CD4-positive, alpha-beta T cell (primary cell): Measurements from ENCODE around the gene PLA2G15. TPM values are rescaled to one million over a fixed set of nuclear protein-coding genes. Genes with fewer than 3 reads are reported as not detected.
A peak's percentile ranks its signal among the peaks of the same experiment; 100 is the strongest.

Experiments
- ATAC-seq: fragments of 200-7000 bp; cut with Tn5 transposase; one replicate; pipeline ENCODE4 v1.10.0; 2022; ENCODE audit warnings: mild to moderate bottlenecking; ENCODE audit not compliant: poor library complexity
- CTCF ChIA-PET: fragments of 350-600 bp; sonication (Branson Sonifier 250); formaldehyde crosslinking; loops from one replicate; lab custom pipeline; 2021; ENCODE audit warnings: antibody characterized with exemption, inconsistent platforms; lab: Charles Lee
- POLR2A ChIA-PET: fragments of 350-600 bp; sonication (Branson Sonifier 250); formaldehyde crosslinking; loops from one replicate; lab custom pipeline; 2021; ENCODE audit warnings: antibody characterized with exemption, inconsistent platforms; lab: Charles Lee
- DNase-seq, 14 experiments: peaks; one replicate each; pipeline ENCODE4 v3.0.0-alpha.2; 2013 to 2020; ENCODE audit warnings: mixed read lengths in 2 of 14
- H3K27ac ChIP-seq, 2 donors: one replicate each; pipeline versions ENCODE4 v1.5.1 to v1.7.0; 2013; ENCODE audit warnings: low read length in 2 of 2, low read depth in 1 of 2, mild to moderate bottlenecking in 1 of 2
- H3K27me3 ChIP-seq, 2 experiments: 1 replicate in 1 of 2; 2 replicates in 1 of 2; pipeline versions ENCODE4 v1.6.1 to v1.7.0; 2013; ENCODE audit warnings: low read length in 2 of 2, control low read depth in 1 of 2, mild to moderate bottlenecking in 1 of 2, moderate library complexity in 1 of 2; ENCODE audit not compliant: insufficient read depth in 2 of 2, control insufficient read depth in 1 of 2
- H3K36me3 ChIP-seq: one replicate; pipeline ENCODE4 v1.6.1; 2013; ENCODE audit warnings: low read length, control low read depth; ENCODE audit not compliant: insufficient read depth
- H3K4me1 ChIP-seq: one replicate; pipeline ENCODE4 v1.6.1; 2013; ENCODE audit warnings: low read length, control low read depth; ENCODE audit not compliant: insufficient read depth
- H3K4me3 ChIP-seq: one replicate; pipeline ENCODE4 v1.5.1; 2013; ENCODE audit warnings: mild to moderate bottlenecking, low read length, moderate library complexity
- H3K9me3 ChIP-seq, 2 experiments: 1 replicate in 1 of 2; 2 replicates in 1 of 2; pipeline versions ENCODE4 v1.6.1 to v1.7.0; 2013; ENCODE audit warnings: low read length in 2 of 2, mild to moderate bottlenecking in 2 of 2, control low read depth in 1 of 2, moderate library complexity in 1 of 2; ENCODE audit not compliant: control insufficient read depth in 1 of 2, insufficient read depth in 1 of 2
- H3K27ac Mint-ChIP-seq: one replicate; pipeline ENCODE4 v1.8.0; 2020; ENCODE audit warnings: mixed read lengths
- H3K27me3 Mint-ChIP-seq: one replicate; pipeline ENCODE4 v1.8.0; 2021; ENCODE audit warnings: mixed read lengths
- H3K36me3 Mint-ChIP-seq: one replicate; pipeline ENCODE4 v1.8.0; 2021; ENCODE audit warnings: low read depth, mixed read lengths
- H3K4me1 Mint-ChIP-seq: one replicate; pipeline ENCODE4 v1.8.0; 2021; ENCODE audit warnings: low read depth, mixed read lengths
- H3K4me3 Mint-ChIP-seq: one replicate; pipeline ENCODE4 v1.8.0; 2020; ENCODE audit warnings: mild to moderate bottlenecking, mixed read lengths
- H3K9me3 Mint-ChIP-seq: one replicate; pipeline ENCODE4 v1.8.0; 2020; ENCODE audit warnings: mixed read lengths
- intact Hi-C, 2 experiments: fragments of 100-400 bp; cut with DNase I in 1 of 2; cut with micrococcal nuclease in 1 of 2; formaldehyde crosslinking; loops; one replicate each; pipeline versions ENCODE4 v1.15.1 to v1.9.0; 2023 to 2025; cut with DNase I, micrococcal nuclease
- total RNA-seq, 174 experiments: library from RNA in 2 of 174; stranded (reverse) in 2 of 174; gene quantifications; one replicate each; pipeline ENCODE4 v1.2.3 and lab custom pipeline; 2021 to 2026
- TF ChIP-seq, protein P1 (sequence below): fragments of 200-600 bp; IDR thresholded peaks from one replicate; pipeline ENCODE4 v1.8.0; 2022; ENCODE audit warnings: antibody characterized with exemption, mild to moderate bottlenecking

The PLA2G15 gene
- total RNA-seq, 2 experiments from 2014 or later: 4.3 to 4.7 TPM

DNA sequence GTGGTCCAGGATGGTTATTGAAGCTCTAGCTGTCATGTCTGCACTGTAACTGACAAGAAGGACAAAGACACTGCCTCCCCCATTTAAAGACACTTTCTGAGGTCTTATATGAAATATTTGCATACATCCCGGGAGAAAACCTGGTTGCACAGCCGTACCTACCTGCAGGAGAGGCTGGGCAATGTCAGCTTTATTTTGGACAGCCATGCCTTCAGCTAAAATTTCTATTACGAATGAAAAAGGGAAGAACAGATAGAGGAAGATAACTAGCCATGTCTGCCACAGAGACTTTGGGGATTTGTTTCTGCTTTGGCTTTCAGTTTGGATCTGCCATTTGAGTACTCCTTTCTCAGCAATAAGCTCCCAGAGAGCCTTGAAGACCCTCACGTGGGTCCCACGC, 38.2 kb downstream of the PLA2G15 start:
- Mint-ChIP-seq H3K4me1 (peaks cover 90% of the 10 kb centered on the region), H3K9me3 (no peaks in the 10 kb centered on the region), H3K4me3 (peak overlapping the region; percentile 68), H3K27me3 (no peaks in the 10 kb centered on the region), H3K27ac (peak overlapping the region; percentile 87), H3K36me3 (peaks cover 78% of the 10 kb centered on the region)
- Histone ChIP-seq H3K4me1 (peaks cover 94% of the 10 kb centered on the region), H3K27ac (peak overlapping the region; percentile 73 to 80), H3K4me3 (peak overlapping the region; percentile 20), H3K27me3 (no peaks in the 10 kb centered on the region), H3K9me3 (no peaks in the 10 kb centered on the region), H3K36me3 (peaks cover 37% of the 10 kb centered on the region)
- intact Hi-C loops: no loop called here
- ChIA-PET POLR2A (interaction anchor here (0.6 to 14.1 kb wide), 8 partner anchors 8 to 1618 kb away, joined by 3 to 271 read pairs (median 6); partner anchors contain the start of genes PRMT7, SLC7A6 and SLC7A6OS), CTCF (interaction anchor here (0.9 to 23.0 kb wide), 4 partner anchors 14 to 64 kb away, joined by 3 to 278 read pairs (median 11); partner anchors contain the start of gene SLC7A6)
- TF ChIP-seq, protein P1, sequence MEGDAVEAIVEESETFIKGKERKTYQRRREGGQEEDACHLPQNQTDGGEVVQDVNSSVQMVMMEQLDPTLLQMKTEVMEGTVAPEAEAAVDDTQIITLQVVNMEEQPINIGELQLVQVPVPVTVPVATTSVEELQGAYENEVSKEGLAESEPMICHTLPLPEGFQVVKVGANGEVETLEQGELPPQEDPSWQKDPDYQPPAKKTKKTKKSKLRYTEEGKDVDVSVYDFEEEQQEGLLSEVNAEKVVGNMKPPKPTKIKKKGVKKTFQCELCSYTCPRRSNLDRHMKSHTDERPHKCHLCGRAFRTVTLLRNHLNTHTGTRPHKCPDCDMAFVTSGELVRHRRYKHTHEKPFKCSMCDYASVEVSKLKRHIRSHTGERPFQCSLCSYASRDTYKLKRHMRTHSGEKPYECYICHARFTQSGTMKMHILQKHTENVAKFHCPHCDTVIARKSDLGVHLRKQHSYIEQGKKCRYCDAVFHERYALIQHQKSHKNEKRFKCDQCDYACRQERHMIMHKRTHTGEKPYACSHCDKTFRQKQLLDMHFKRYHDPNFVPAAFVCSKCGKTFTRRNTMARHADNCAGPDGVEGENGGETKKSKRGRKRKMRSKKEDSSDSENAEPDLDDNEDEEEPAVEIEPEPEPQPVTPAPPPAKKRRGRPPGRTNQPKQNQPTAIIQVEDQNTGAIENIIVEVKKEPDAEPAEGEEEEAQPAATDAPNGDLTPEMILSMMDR: no peak
- ATAC-seq: no peak
- no peak for DNase-seq

DNA sequence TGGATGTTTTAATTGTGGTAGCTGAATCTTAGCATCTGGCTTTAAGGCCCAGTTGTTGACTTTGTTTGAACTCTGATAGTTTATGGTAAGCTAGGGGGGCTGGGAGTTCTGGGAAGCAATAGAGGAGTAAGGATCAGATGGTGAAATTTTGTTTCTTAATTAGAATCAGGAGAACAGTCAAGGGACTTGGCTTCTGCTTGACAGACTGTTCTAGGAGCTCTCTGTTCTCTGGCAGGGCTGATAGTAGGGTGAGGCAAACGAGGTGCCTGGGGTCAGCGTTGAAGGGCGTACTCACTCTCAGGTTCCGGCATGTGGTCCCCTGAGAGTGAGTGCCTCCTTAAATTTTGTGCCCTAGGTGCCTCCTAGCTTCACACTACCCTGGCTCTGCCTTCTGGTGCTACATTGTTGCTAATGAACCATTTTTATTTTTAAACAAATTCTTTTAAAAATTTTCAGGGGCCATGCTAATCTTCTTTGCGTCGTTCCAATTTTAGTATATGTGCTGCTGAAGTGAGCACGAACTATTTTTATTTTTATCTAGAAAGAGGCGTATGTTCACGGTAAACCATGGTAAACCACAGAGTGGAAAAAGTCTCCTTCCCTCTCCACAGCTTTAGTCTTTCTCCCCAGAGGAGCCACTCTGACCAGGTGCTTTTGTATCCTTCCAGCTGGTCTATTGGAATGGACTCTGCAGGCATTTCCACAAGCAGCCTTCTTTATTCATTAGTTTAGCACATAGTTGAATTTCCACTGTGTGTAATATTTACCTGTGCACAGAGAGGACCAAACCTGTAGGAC, 38.8 kb downstream of the PLA2G15 start:
- Histone ChIP-seq H3K27me3 (no peaks in the 10 kb centered on the region), H3K4me1 (peaks cover 100% of the 10 kb centered on the region), H3K9me3 (no peaks in the 10 kb centered on the region), H3K4me3 (peak overlapping the region; percentile 20), H3K36me3 (peaks cover 39% of the 10 kb centered on the region), H3K27ac (peak overlapping the region; percentile 73 to 80)
- Mint-ChIP-seq H3K4me1 (peaks cover 92% of the 10 kb centered on the region), H3K36me3 (peaks cover 80% of the 10 kb centered on the region), H3K9me3 (no peaks in the 10 kb centered on the region), H3K27ac (peak overlapping the region; percentile 87), H3K27me3 (no peaks in the 10 kb centered on the region), H3K4me3 (peak overlapping the region; percentile 68)
- ChIA-PET POLR2A (interaction anchor here (0.8 to 14.1 kb wide), 6 partner anchors 10 to 179 kb away, joined by 3 to 271 read pairs (median 30); partner anchors contain the start of genes PRMT7, SLC7A6 and SLC7A6OS), CTCF (interaction anchor here (0.7 to 23.0 kb wide), 5 partner anchors 13 to 467 kb away, joined by 3 to 278 read pairs (median 3); partner anchors contain the start of gene SLC7A6)
- intact Hi-C loops: loop anchor here in 1 of 2 experiments (2.0 kb wide), 1 partner anchor 19 kb away; the partner anchor contains the start of gene SLC7A6
- DNase-seq (peak in 2 of 14 experiments; percentile 26 to 37), ATAC-seq (no peak)
- TF ChIP-seq, protein P1: no peak

DNA sequence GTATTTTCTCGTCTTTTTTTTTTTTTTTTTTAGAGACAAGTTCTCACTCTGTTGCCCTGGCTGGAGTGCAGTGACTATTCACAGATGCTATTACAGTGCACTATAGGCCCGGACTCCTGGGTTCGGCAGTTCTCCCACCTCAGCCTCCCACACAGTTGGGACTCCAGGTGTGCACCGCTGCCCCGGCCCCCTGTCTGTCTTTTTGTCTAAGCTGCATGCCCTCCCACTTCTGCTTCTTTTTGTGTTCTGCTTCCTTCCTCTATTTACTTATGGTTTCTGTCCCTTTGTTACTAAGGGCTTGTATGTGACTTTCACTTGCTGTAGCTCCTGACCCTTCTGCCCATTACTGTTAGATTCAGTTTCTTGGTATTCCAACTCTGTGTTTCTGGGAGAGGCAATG, 39.7 kb downstream of the PLA2G15 start:
- TF ChIP-seq, protein P1: no peak
- H3K4me1 Mint-ChIP-seq: peaks cover 92% of the 10 kb centered on the region
- Histone ChIP-seq H3K27ac (peak overlapping the region; percentile 73 to 80), H3K36me3 (peaks cover 32% of the 10 kb centered on the region), H3K9me3 (no peaks in the 10 kb centered on the region), H3K27me3 (no peaks in the 10 kb centered on the region), H3K4me3 (peak overlapping the region; percentile 20), H3K4me1 (peaks cover 100% of the 10 kb centered on the region)
- intact Hi-C loops: loop anchor here in 1 of 2 experiments (2.0 kb wide), 1 partner anchor 20 kb away; the partner anchor contains the start of gene SLC7A6
- ChIA-PET POLR2A (interaction anchor here (0.6 to 14.1 kb wide), 7 partner anchors 10 to 44 kb away, joined by 3 to 271 read pairs (median 11); partner anchors contain the start of genes PRMT7, SLC7A6 and SLC7A6OS), CTCF (interaction anchor here (0.8 to 23.0 kb wide), 6 partner anchors 8 to 43 kb away, joined by 4 to 278 read pairs (median 8); partner anchors contain the start of genes PRMT7, SLC7A6 and SLC7A6OS)
- DNase-seq: peak in 3 of 14 experiments; percentile 26 to 50 (median 46)
- H3K9me3 Mint-ChIP-seq: no peaks in the 10 kb centered on the region
- H3K4me3 Mint-ChIP-seq: peak overlapping the region; percentile 68
- H3K27ac Mint-ChIP-seq: peak overlapping the region; percentile 87
- H3K36me3 Mint-ChIP-seq: peaks cover 80% of the 10 kb centered on the region
- no peak for ATAC-seq
- H3K27me3 Mint-ChIP-seq: no peaks in the 10 kb centered on the region
